Stimulated activated CD8-positive, alpha-beta memory T cell treated with anti-CD3 and anti-CD28 coated beads, Interleukin-15, amount 100 ng/mL, for 1 hour (primary cell): ENCODE results near the gene SAMD13.

Experiments used
- DNase-seq: peaks from one replicate; pipeline ENCODE4 v3.0.0-alpha.2; 2020; ENCODE audit warnings: low read depth

Gene SAMD13

DNA sequence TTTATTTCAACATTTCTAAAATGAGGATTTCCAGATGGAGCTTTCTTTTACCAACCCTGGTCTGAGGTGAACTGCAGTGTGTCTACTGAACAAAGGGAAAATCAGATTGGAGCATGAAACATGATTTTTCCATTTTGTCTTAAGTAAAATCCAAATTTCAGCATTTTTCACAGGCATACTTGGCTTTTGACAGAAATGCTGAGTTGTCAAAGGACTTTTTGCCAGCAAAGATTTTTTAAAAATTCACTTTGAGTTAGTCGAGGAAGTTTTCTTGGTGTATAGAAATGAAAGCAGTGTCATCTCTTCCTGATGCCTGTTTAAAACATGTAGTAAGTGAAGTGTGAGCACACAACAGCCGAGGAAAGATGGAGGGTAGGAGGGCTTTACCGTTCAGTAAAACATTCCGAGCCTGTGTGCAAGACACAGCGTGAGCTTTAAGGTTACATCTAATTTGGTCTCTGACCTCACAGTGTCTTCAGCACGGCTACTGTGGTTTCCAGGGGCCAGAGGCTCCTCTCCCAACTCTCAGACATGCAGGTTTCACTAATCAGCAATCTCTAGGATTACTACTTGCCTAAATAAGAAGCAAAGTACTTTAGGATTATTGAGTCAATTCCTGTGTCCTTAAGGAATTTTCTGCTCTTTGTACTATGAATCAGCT lies 45.9 kb downstream of the SAMD13 start:
- DNase-seq = no peak

DNA sequence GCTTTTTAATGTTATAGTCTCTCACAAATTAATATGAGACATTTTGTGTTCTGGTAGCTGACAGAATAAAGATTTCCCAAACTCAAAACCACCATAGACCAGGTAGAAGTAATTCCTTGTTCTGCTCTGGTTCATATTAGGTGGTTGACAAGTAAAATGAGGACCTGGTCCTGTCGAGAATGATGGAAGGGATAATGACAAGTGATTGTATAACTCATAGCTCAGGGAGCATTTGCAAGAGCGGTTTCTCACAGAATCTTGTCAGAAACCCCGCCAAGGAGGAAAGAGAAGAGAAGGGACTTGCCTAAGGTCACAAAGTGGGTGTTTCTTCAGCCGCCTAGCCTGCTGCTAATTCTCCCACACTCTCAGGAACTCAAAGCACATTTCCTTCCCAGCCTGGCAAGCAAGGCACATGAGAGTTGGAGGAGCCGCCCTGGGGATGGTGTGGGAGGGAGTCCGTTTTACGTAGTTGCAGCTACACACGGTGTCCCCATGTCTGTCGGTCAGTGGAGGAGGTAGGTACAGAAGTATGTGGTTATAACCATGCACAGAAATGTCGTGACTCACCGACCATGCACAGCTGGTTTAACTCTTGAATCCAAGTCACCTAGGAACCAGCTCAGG lies 46.5 kb downstream of the SAMD13 start:
- no peak for DNase-seq

- no peak for DNase-seq
These were observed 47.3 kb downstream of the SAMD13 start for GRCh38 chr1:84348759-84349158.

GRCh38 chr1:84350104-84350503 lies 48.6 kb downstream of the SAMD13 start:
- no peak for DNase-seq

GRCh38 chr1:84350550-84350949 lies 49.0 kb downstream of the SAMD13 start:
- no peak for DNase-seq

GRCh38 chr1:84352298-84353106 lies 51.0 kb downstream of the SAMD13 start:
- DNase-seq = no peak

DNA sequence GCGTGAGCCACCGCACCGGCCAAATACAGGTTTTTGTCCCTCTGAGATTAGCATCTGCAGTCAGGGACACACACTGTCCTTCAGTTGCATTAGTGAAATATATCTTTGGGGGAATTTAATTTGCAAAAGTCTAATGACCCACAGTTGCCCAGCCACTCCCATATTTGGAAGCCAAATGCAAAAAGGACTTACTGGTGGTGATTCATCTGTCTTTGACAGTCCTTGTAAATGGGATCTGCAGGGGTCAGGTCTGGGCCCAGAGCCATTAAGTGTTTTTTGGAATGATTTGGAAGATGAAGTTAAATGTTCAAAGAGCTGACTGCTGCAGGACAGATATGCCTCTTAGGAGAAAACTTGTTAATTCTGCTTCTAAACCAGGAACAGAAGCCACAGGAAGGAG lies 52.2 kb downstream of the SAMD13 start:
- DNase-seq = no peak

- no peak for DNase-seq
These were observed 54.0 kb downstream of the SAMD13 start for GRCh38 chr1:84355556-84355955.

GRCh38 chr1:84356881-84357280 lies 55.4 kb downstream of the SAMD13 start:
- no peak for DNase-seq

DNA sequence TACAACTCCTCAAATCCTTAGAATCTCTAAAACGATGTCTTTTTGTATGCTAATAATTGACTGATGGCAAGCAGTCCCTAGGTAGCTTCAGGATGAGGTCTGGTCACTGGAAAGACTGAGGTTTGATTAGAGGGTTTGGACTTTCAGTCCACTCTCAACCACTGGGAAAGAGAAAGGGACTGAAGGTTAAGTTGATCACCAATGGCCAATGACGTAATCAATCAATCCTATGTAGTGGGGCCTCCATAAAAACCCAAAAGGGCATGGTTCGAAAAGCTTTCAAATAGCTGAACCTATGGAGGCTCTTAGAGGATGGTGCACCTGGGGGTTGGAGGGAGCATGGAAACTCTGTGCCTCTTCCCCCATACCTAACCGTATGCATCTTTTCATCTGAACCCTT lies 57.2 kb downstream of the SAMD13 start:
- DNase-seq = no peak

DNA sequence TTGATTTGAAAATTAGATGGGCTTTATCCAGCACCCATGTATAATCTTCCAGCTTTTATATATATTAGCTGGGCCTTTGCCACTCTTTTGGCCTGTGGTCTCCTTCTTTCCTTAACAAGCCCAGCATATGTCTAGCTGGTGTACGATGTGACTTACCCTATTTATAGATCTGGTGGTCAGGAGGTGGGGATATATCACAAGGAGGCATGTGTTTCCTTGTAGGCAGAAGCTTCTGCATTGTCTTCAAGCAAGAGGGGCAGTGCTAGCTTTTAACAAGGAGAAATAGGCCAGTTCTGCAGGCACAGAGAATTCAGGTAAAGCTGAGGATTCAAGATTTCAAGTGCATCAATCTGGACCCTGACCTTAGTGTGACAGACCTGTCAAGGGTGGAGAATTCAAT lies 58.8 kb downstream of the SAMD13 start:
- DNase-seq = no peak

GRCh38 chr1:84361796-84362195 lies 60.3 kb downstream of the SAMD13 start:
- DNase-seq = no peak

- no peak for DNase-seq
These were observed 61.5 kb downstream of the SAMD13 start for GRCh38 chr1:84363019-84363418.

- no peak for DNase-seq
These were observed 62.1 kb downstream of the SAMD13 start for GRCh38 chr1:84363622-84364021.

- DNase-seq = no peak
These were observed 64.0 kb downstream of the SAMD13 start for GRCh38 chr1:84365225-84366221.

GRCh38 chr1:84366786-84367185 lies 65.3 kb downstream of the SAMD13 start:
- no peak for DNase-seq

DNA sequence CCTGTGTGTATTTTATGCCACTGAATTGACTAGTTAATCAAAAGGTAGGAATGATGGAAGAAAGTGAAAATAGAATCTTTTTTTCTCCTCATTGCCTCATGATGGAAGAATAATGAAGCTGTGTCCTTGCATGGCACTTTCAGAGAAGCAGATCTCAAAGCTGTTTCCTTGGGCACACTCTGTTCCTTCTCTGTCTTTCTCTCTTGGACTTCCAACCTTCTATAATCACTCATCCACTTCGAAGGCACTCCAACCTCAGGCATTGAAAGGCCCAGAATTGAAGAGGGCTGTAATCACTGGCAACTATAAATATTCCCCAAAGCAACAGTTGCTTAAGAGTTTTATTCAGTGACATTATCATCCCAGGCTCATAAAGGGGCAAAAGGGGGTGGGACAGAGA lies 65.7 kb downstream of the SAMD13 start:
- DNase-seq = no peak

GRCh38 chr1:84368441-84368840 lies 66.9 kb downstream of the SAMD13 start:
- no peak for DNase-seq

DNA sequence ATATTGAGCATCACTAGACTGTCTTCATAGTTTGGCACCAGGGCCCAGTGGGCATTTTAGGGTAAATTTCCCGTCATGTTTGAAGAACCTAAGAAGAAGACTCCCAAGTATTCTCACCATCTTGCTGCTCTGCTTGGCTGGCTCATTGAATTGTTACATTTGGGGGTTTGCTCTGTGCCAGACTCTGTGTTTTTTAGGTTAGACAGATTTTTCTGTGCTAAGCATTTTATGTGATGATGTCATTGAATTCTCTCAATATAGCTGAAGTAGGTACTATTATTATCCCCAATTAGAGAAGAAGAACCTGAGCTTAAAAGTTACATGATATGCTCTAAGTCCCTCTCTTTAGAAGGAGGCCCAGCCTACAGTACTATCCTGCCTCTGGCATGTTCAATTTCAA lies 68.8 kb downstream of the SAMD13 start:
- no peak for DNase-seq

- DNase-seq = no peak
These were observed 69.4 kb downstream of the SAMD13 start for GRCh38 chr1:84370831-84371394.

GRCh38 chr1:84373436-84374141 lies 72.1 kb downstream of the SAMD13 start:
- DNase-seq = no peak
